ENCODE data around the gene DIAPH1.

Gene DIAPH1

GRCh38 chr5:141609044-141609443 is 9.8 kb downstream of the DIAPH1 start:
- no peak for DNase-seq

- DNase-seq = no peak
These were observed 10.2 kb downstream of the DIAPH1 start for GRCh38 chr5:141608557-141608956.

- no peak for DNase-seq
These were observed 10.8 kb downstream of the DIAPH1 start for GRCh38 chr5:141608046-141608445.

- DNase-seq = peak; percentile 85
These were observed 13.1 kb downstream of the DIAPH1 start for GRCh38 chr5:141605523-141606277.

GRCh38 chr5:141603923-141604717 is 14.7 kb downstream of the DIAPH1 start:
- peak; percentile 82 for DNase-seq

- DNase-seq = no peak
These were observed 16.2 kb downstream of the DIAPH1 start for GRCh38 chr5:141602606-141603005.

- no peak for DNase-seq
These were observed 20.1 kb downstream of the DIAPH1 start for GRCh38 chr5:141598391-141599345.

- no peak for DNase-seq
These were observed 21.0 kb downstream of the DIAPH1 start for GRCh38 chr5:141597814-141598213.

GRCh38 chr5:141597394-141597793 is 21.4 kb downstream of the DIAPH1 start:
- DNase-seq = no peak

GRCh38 chr5:141596867-141597266 is 21.9 kb downstream of the DIAPH1 start:
- no peak for DNase-seq

- no peak for DNase-seq
These were observed 28.7 kb downstream of the DIAPH1 start for GRCh38 chr5:141590127-141590526.

- DNase-seq = no peak
These were observed 32.6 kb downstream of the DIAPH1 start for GRCh38 chr5:141586246-141586645.

GRCh38 chr5:141585594-141585993 is 33.2 kb downstream of the DIAPH1 start:
- no peak for DNase-seq

GRCh38 chr5:141574122-141574510 is 44.7 kb downstream of the DIAPH1 start:
- no peak for DNase-seq

GRCh38 chr5:141573489-141574121 is 45.2 kb downstream of the DIAPH1 start:
- no peak for DNase-seq

- DNase-seq = no peak
These were observed 48.1 kb downstream of the DIAPH1 start for GRCh38 chr5:141570655-141571054.

- no peak for DNase-seq
These were observed 51.2 kb downstream of the DIAPH1 start for GRCh38 chr5:141567513-141568117.

- DNase-seq = no peak
These were observed 52.8 kb downstream of the DIAPH1 start for GRCh38 chr5:141565826-141566570.

- peak; percentile 71 for DNase-seq
These were observed 54.5 kb downstream of the DIAPH1 start for GRCh38 chr5:141564216-141564692.

- DNase-seq = no peak
These were observed 57.9 kb downstream of the DIAPH1 start for GRCh38 chr5:141560725-141561483.

Measured in CD4-positive, alpha-beta T cell treated with Interleukin-15 for 1 hour (primary cell).